H1 (cell line): ENCODE data around the gene RNASE4. TPM values are rescaled to one million over a fixed set of nuclear protein-coding genes. Genes with fewer than 3 reads are reported as not detected.

ENCODE experiments used
- ASH2L ChIP-seq: fragments of 200-600, 300-600 bp; sonication (generic); IDR thresholded peaks from one replicate; pipeline ENCODE4 v1.7.1; 2017; ENCODE audit warnings: low read length
- ATF3 ChIP-seq: IDR thresholded peaks from 2 replicates; pipeline ENCODE4 v1.6.1; 2011; ENCODE audit warnings: low read depth, mild to moderate bottlenecking, low read length; ENCODE audit not compliant: insufficient read depth
- CBX5 ChIP-seq: fragments of 300-800, 300-1000 bp; sonication (generic); IDR thresholded peaks from 2 replicates; pipeline ENCODE4 v1.7.1; 2016; ENCODE audit warnings: antibody characterized with exemption, low read length, low read depth
- GTF2F1 ChIP-seq: IDR thresholded peaks from 2 replicates; pipeline ENCODE4 v1.6.1; 2012; ENCODE audit warnings: low read depth, low read length, improper control_type of control experiment, borderline replicate concordance
- JUN ChIP-seq: IDR thresholded peaks from 2 replicates; pipeline ENCODE4 v1.6.1; 2011; ENCODE audit warnings: low read depth, mild to moderate bottlenecking, improper control_type of control experiment, low read length
- POLR2A ChIP-seq, 2 experiments: IDR thresholded peaks; 1 replicate in 1 of 2; 2 replicates in 1 of 2; pipeline ENCODE4 v1.6.1; 2011; ENCODE audit warnings: low read depth in 2 of 2, low read length in 2 of 2, mild to moderate bottlenecking in 2 of 2; ENCODE audit errors: control extremely low read depth in 1 of 2
- RNF2 ChIP-seq: fragments of 200-900, 300-1000 bp; sonication (generic); IDR thresholded peaks from 2 replicates; pipeline ENCODE4 v1.7.1; 2016; ENCODE audit warnings: borderline replicate concordance, low read depth, mild to moderate bottlenecking, antibody characterized with exemption, low read length; ENCODE audit not compliant: poor library complexity, severe bottlenecking; ENCODE audit errors: missing control alignments
- RXRA ChIP-seq: IDR thresholded peaks from 2 replicates; pipeline ENCODE4 v1.6.1; 2011; ENCODE audit warnings: low read depth, mild to moderate bottlenecking, low read length, moderate library complexity; ENCODE audit not compliant: insufficient read depth
- SIRT6 ChIP-seq: IDR thresholded peaks from one replicate; pipeline ENCODE4 v1.7.1; 2012; ENCODE audit warnings: low read length, inconsistent platforms
- TCF12 ChIP-seq: IDR thresholded peaks from 2 replicates; pipeline ENCODE4 v1.6.1; 2011; ENCODE audit warnings: low read depth, mild to moderate bottlenecking, low read length
- ZNF274 ChIP-seq: IDR thresholded peaks from 2 replicates; pipeline ENCODE4 v1.7.0; 2012; ENCODE audit warnings: low read length, borderline replicate concordance; ENCODE audit errors: extremely low read depth
- polyA plus RNA-seq, 7 experiments: library from polyadenylated mRNA; depleted of rRNA in 3 of 7; stranded (reverse) in 5 of 7; unstranded in 2 of 7; fragments of >200 nt in 5 of 7; fragments of 200-250 nt in 2 of 7; gene quantifications; 1 replicate in 5 of 7; 2 replicates in 1 of 7; 4 replicates in 1 of 7; pipeline versions ENCODE4 v1.2.1 to v1.2.3, GENCODE V29; 2011 to 2013; ENCODE audit warnings: missing spikeins in 2 of 7, mixed read lengths in 2 of 7
- total RNA-seq: library from RNA; stranded (reverse); fragmentation: NEBNext Ultra II Directional; extraction: Animal tissue kit (Norgen Biotek cat#: 25700); gene quantifications from 2 replicates; pipeline ENCODE4 v1.2.1, GENCODE V29; 2021
- TF ChIP-seq, protein P1 (sequence below), 3 experiments: IDR thresholded peaks; 1 replicate in 2 of 3; 2 replicates in 1 of 3; pipeline versions ENCODE4 v1.5.1 to v1.6.1; 2011; ENCODE audit warnings: low read length in 3 of 3, mild to moderate bottlenecking in 3 of 3, inconsistent platforms in 2 of 3, low read depth in 1 of 3, moderate library complexity in 1 of 3; ENCODE audit not compliant: insufficient read depth in 1 of 3; ENCODE audit errors: control extremely low read depth in 1 of 3
- TF ChIP-seq, protein P2 (sequence below): IDR thresholded peaks from 2 replicates; pipeline ENCODE4 v1.6.1; 2012; ENCODE audit warnings: inconsistent platforms
- TF ChIP-seq, protein P3 (sequence below): IDR thresholded peaks from 2 replicates; pipeline ENCODE4 v1.6.1; 2011; ENCODE audit warnings: low read length, improper control_type of control experiment

RNASE4 gene
- total and polyA plus RNA-seq, 2 of the 8 experiments (the other 6 are each of a cell fraction or from before 2014, with no cell fraction given), result 0.61 to 3.5 TPM

DNA sequence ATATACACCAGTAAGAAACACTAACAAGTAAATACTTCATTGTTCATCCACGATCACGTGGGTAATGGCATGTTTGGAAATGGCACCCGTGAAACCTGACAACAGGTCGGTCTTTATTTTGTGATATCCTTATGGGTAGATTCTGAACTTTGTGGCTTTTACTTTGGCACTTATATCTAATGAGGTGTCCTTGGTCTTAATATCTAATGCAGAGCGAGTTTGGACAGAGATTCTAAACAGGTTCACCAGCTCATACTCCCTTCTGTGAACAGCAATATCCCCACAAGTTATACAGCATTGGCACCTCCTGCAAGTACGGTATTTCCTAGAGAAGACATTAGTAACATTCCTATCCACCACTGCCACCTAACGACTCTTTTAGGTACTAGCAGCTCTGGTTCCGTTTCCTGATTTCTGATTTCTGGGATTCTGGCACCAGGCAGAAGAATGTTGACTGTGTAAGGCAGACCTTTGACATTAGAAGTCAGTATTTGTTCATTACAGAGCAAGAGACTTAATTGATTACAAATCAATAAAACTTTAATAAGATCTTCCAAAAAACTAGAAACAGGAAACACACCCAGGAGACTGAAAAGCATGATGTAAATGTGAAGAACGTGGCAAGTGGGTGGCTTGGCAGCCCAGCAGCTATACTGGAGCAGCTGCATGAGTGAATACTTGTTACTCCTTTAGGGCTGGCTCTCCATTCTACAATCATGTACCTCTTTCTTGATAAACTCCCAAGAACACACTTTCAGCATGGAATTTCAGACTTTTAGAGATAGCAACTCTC, 6.7 kb downstream of the RNASE4 start (continued):
- TF ChIP-seq ATF3, result no peak
- TF ChIP-seq, protein P1, sequence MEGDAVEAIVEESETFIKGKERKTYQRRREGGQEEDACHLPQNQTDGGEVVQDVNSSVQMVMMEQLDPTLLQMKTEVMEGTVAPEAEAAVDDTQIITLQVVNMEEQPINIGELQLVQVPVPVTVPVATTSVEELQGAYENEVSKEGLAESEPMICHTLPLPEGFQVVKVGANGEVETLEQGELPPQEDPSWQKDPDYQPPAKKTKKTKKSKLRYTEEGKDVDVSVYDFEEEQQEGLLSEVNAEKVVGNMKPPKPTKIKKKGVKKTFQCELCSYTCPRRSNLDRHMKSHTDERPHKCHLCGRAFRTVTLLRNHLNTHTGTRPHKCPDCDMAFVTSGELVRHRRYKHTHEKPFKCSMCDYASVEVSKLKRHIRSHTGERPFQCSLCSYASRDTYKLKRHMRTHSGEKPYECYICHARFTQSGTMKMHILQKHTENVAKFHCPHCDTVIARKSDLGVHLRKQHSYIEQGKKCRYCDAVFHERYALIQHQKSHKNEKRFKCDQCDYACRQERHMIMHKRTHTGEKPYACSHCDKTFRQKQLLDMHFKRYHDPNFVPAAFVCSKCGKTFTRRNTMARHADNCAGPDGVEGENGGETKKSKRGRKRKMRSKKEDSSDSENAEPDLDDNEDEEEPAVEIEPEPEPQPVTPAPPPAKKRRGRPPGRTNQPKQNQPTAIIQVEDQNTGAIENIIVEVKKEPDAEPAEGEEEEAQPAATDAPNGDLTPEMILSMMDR (IDR thresholded peaks at IDR 0.05; ENCODE audit: control extremely low read depth in 1 of 3, insufficient read depth in 1 of 3, low read depth in 1 of 3, low read length in 3 of 3), result peak in 2 of 3 experiments; percentile 78 to 86; a peak in 3 of 4 replicates
- no peak for TF ChIP-seq RXRA
- TF ChIP-seq CBX5, result no peak
- no peak for TF ChIP-seq RNF2
- TF ChIP-seq TCF12, result no peak
- TF ChIP-seq GTF2F1, result no peak
- TF ChIP-seq JUN, result no peak
- TF ChIP-seq, protein P2, sequence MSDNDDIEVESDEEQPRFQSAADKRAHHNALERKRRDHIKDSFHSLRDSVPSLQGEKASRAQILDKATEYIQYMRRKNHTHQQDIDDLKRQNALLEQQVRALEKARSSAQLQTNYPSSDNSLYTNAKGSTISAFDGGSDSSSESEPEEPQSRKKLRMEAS, result no peak
- no peak for TF ChIP-seq ASH2L
- TF ChIP-seq, protein P3, sequence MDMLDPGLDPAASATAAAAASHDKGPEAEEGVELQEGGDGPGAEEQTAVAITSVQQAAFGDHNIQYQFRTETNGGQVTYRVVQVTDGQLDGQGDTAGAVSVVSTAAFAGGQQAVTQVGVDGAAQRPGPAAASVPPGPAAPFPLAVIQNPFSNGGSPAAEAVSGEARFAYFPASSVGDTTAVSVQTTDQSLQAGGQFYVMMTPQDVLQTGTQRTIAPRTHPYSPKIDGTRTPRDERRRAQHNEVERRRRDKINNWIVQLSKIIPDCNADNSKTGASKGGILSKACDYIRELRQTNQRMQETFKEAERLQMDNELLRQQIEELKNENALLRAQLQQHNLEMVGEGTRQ, result no peak
- TF ChIP-seq SIRT6, result no peak
- TF ChIP-seq POLR2A (IDR thresholded peaks at IDR 0.05; ENCODE audit: control extremely low read depth in 1 of 2, low read depth in 2 of 2, low read length in 2 of 2), result no peak
- no peak for TF ChIP-seq ZNF274
